H1 (cell line): ENCODE data around the gene SNRPD3. TPM values are rescaled to one million over a fixed set of nuclear protein-coding genes. Genes with fewer than 3 reads are reported as not detected.

Experiments used
- CTCF ChIA-PET: fragments of 300-600 bp; sonication (Branson Sonifier 250); formaldehyde crosslinking; loops from one replicate; lab custom pipeline; 2021; ENCODE audit not compliant: partially characterized antibody; lab: Charles Lee
- POLR2A ChIA-PET: fragments of 300-600 bp; sonication (Branson Sonifier 250); formaldehyde crosslinking; loops from one replicate; lab custom pipeline; 2021; ENCODE audit warnings: inconsistent platforms; ENCODE audit not compliant: partially characterized antibody; lab: Charles Lee
- DNase-seq, 2 experiments: peaks; one replicate each; pipeline versions ENCODE4 v3.0.0 to v3.0.0-alpha.2; 2010 to 2022; ENCODE audit warnings: low spot score in 2 of 2, low read depth in 1 of 2, mixed read lengths in 1 of 2
- FAIRE-seq: peaks from 2 replicates; lab custom pipeline; 2011; peaks lifted over from hg19 to GRCh38; lab: Jason Lieb, UNC
- H2AFZ ChIP-seq: 2 replicates; pipeline ENCODE4 v1.8.1; 2012; ENCODE audit warnings: low read length, inconsistent platforms
- H2AK5ac ChIP-seq: 2 replicates; pipeline ENCODE4 v1.6.1; 2013; ENCODE audit warnings: low read depth, low read length
- H2BK120ac ChIP-seq: replicated peaks from 2 replicates; pipeline ENCODE3; 2013; ENCODE audit warnings: low read depth, low read length, inconsistent platforms
- H2BK12ac ChIP-seq: 2 replicates; pipeline ENCODE4 v1.6.1; 2013; ENCODE audit warnings: low read depth, low read length
- H2BK15ac ChIP-seq: 2 replicates; pipeline ENCODE4 v1.6.1; 2013; ENCODE audit warnings: low read length
- H2BK20ac ChIP-seq: 2 replicates; pipeline ENCODE4 v1.6.1; 2013; ENCODE audit warnings: low read length
- H2BK5ac ChIP-seq: 2 replicates; pipeline ENCODE4 v1.6.1; 2013; ENCODE audit warnings: low read depth, low read length
- H3K14ac ChIP-seq: 2 replicates; pipeline ENCODE4 v1.6.1; 2013; ENCODE audit warnings: inconsistent platforms; ENCODE audit not compliant: insufficient read length
- H3K18ac ChIP-seq: 2 replicates; pipeline ENCODE4 v1.6.1; 2013; ENCODE audit warnings: low read length; ENCODE audit errors: extremely low read depth
- H3K23ac ChIP-seq: 2 replicates; pipeline ENCODE4 v1.6.1; 2013; ENCODE audit warnings: inconsistent platforms; ENCODE audit not compliant: insufficient read length
- H3K23me2 ChIP-seq: 2 replicates; pipeline ENCODE4 v1.6.1; 2013; ENCODE audit warnings: low read depth, low read length
- H3K27ac ChIP-seq: 2 replicates; pipeline ENCODE4 v1.6.1; 2011; ENCODE audit warnings: low read depth, low read length, inconsistent platforms
- H3K27me3 ChIP-seq, 4 experiments: replicated peaks in 1 of 4; 1 replicate in 1 of 4; 2 replicates in 3 of 4; pipeline versions ENCODE4 v1.6.1 to v1.8.1; 2011 to 2013; ENCODE audit warnings: low read length in 3 of 4, mild to moderate bottlenecking in 3 of 4, inconsistent platforms in 2 of 4, mixed read lengths in 2 of 4, moderate library complexity in 1 of 4; ENCODE audit not compliant: control insufficient read depth in 3 of 4, insufficient read depth in 3 of 4; ENCODE audit errors: extremely low read depth in 1 of 4
- H3K36me3 ChIP-seq, 4 experiments: 2 replicates each; pipeline versions ENCODE4 v1.6.1 to v1.8.1; 2011 to 2013; ENCODE audit warnings: mild to moderate bottlenecking in 4 of 4, low read length in 3 of 4, moderate library complexity in 2 of 4, control low read depth in 1 of 4, inconsistent platforms in 1 of 4; ENCODE audit not compliant: insufficient read depth in 4 of 4, control insufficient read depth in 2 of 4
- H3K4ac ChIP-seq: replicated peaks from 2 replicates; pipeline ENCODE3; 2013; ENCODE audit warnings: low read length, low read depth, mixed read lengths, inconsistent platforms; ENCODE audit not compliant: insufficient read length
- H3K4me1 ChIP-seq, 4 experiments: replicated peaks in 1 of 4; 1 replicate in 1 of 4; 2 replicates in 3 of 4; pipeline versions ENCODE4 v1.6.1 to v1.8.1; 2011 to 2013; ENCODE audit warnings: low read length in 3 of 4, inconsistent platforms in 2 of 4, mixed read lengths in 1 of 4; ENCODE audit not compliant: insufficient read depth in 4 of 4, control insufficient read depth in 3 of 4
- H3K4me2 ChIP-seq, 2 experiments: 2 replicates each; pipeline versions ENCODE4 v1.6.1 to v1.8.1; 2011 to 2013; ENCODE audit warnings: low read depth in 2 of 2, low read length in 2 of 2, control low read depth in 1 of 2, inconsistent platforms in 1 of 2, mild to moderate bottlenecking in 1 of 2; ENCODE audit not compliant: insufficient read depth in 1 of 2
- H3K4me3 ChIP-seq, 4 experiments: fragments of 200-600, 300-600 bp in 1 of 4; sonication (generic), shearing (Covaris generic), sonication (Bioruptor Twin) in 1 of 4; 2 replicates each; pipeline versions ENCODE4 v1.5.1 to v1.8.1; 2011 to 2016; ENCODE audit warnings: low read length in 4 of 4, low read depth in 3 of 4, control low read depth in 2 of 4, inconsistent platforms in 2 of 4, mild to moderate bottlenecking in 2 of 4, mixed read lengths in 1 of 4, moderate library complexity in 1 of 4; ENCODE audit not compliant: insufficient read depth in 2 of 4; ENCODE audit errors: extremely low read depth in 1 of 4
- H3K56ac ChIP-seq: replicated peaks from 2 replicates; pipeline ENCODE3; 2013; ENCODE audit warnings: low read depth, mild to moderate bottlenecking, mixed read lengths, low read length, inconsistent platforms; ENCODE audit not compliant: insufficient read length
- H3K79me1 ChIP-seq: 2 replicates; pipeline ENCODE4 v1.6.1; 2013; ENCODE audit warnings: low read depth, low read length, control low read depth
- H3K79me2 ChIP-seq, 2 experiments: 2 replicates each; pipeline versions ENCODE4 v1.6.1 to v1.8.1; 2012 to 2013; ENCODE audit warnings: low read length in 2 of 2, mild to moderate bottlenecking in 2 of 2, inconsistent platforms in 1 of 2; ENCODE audit not compliant: insufficient read depth in 2 of 2, control insufficient read depth in 1 of 2
- H3K9ac ChIP-seq, 4 experiments: replicated peaks in 1 of 4; 1 replicate in 1 of 4; 2 replicates in 3 of 4; pipeline versions ENCODE4 v1.6.1 to v1.8.1; 2011 to 2013; ENCODE audit warnings: low read depth in 3 of 4, low read length in 3 of 4, control low read depth in 2 of 4, mild to moderate bottlenecking in 2 of 4, moderate library complexity in 2 of 4, inconsistent platforms in 1 of 4; ENCODE audit errors: extremely low read depth in 1 of 4
- H3K9me3 ChIP-seq, 2 experiments: 2 replicates each; pipeline versions ENCODE4 v1.6.1 to v1.8.1; 2012 to 2013; ENCODE audit warnings: mild to moderate bottlenecking in 2 of 2, moderate library complexity in 2 of 2, control low read depth in 1 of 2, inconsistent platforms in 1 of 2, low read depth in 1 of 2, low read length in 1 of 2, mixed read lengths in 1 of 2; ENCODE audit not compliant: insufficient read depth in 2 of 2
- H4K20me1 ChIP-seq, 2 experiments: replicated peaks in 1 of 2; 2 replicates each; pipeline versions ENCODE3 to v1.8.1; 2011 to 2013; ENCODE audit warnings: inconsistent platforms in 2 of 2, low read length in 2 of 2, mild to moderate bottlenecking in 1 of 2; ENCODE audit not compliant: insufficient read depth in 2 of 2, control insufficient read depth in 1 of 2
- H4K5ac ChIP-seq: 2 replicates; pipeline ENCODE4 v1.6.1; 2013; ENCODE audit warnings: low read length, low read depth, mixed read lengths, inconsistent platforms; ENCODE audit not compliant: insufficient read length
- H4K8ac ChIP-seq: 2 replicates; pipeline ENCODE4 v1.8.0; 2013; ENCODE audit warnings: mild to moderate bottlenecking, moderate library complexity, low read length, inconsistent platforms; ENCODE audit not compliant: insufficient read depth; ENCODE audit errors: extremely low read depth
- H4K91ac ChIP-seq: replicated peaks from 2 replicates; pipeline ENCODE3; 2013; ENCODE audit warnings: low read length, mixed read lengths, inconsistent platforms; ENCODE audit not compliant: insufficient read length
- KDM1A ChIP-seq: fragments of 200-600, 300-600 bp; sonication (generic); IDR thresholded peaks from 2 replicates; pipeline ENCODE4 v1.7.1; 2016; ENCODE audit warnings: mild to moderate bottlenecking, low read length, borderline replicate concordance
- MAX ChIP-seq: IDR thresholded peaks from 2 replicates; pipeline ENCODE4 v1.6.1; 2012; ENCODE audit warnings: inconsistent platforms
- SUZ12 ChIP-seq: fragments of 200-600 bp; sonication (generic); IDR thresholded peaks from 2 replicates; pipeline ENCODE4 v1.6.1; 2012; ENCODE audit warnings: mild to moderate bottlenecking, inconsistent platforms, low read length, moderate library complexity, mixed read lengths
- TAF1 ChIP-seq: IDR thresholded peaks from 2 replicates; pipeline ENCODE4 v1.6.1; 2011; ENCODE audit warnings: mild to moderate bottlenecking, low read depth, low read length
- TCF12 ChIP-seq: IDR thresholded peaks from 2 replicates; pipeline ENCODE4 v1.6.1; 2011; ENCODE audit warnings: low read depth, mild to moderate bottlenecking, low read length
- WGBS, 2 experiments: shearing (Covaris generic) in 1 of 2; methylation state at CpG; one replicate each; pipeline versions ENCODE4 v1.1.6 to v1.1.7; 2013 to 2015; ENCODE audit warnings: low lambda C conversion rate in 2 of 2, mixed read lengths in 2 of 2, inconsistent platforms in 1 of 2, low coverage in 1 of 2, missing lambda C conversion rate in 1 of 2; ENCODE audit not compliant: insufficient replicate concordance in 2 of 2, insufficient coverage in 1 of 2, insufficient read length in 1 of 2; ENCODE audit errors: extremely low coverage in 1 of 2, missing lambda C conversion rate in 1 of 2; 5-methylcytosine and 5-hydroxymethylcytosine counted together
- polyA plus RNA-seq, 7 experiments: library from polyadenylated mRNA; depleted of rRNA in 3 of 7; stranded (reverse) in 5 of 7; unstranded in 2 of 7; fragments of >200 nt in 5 of 7; fragments of 200-250 nt in 2 of 7; gene quantifications; 1 replicate in 5 of 7; 2 replicates in 1 of 7; 4 replicates in 1 of 7; pipeline versions ENCODE4 v1.2.1 to v1.2.3, GENCODE V29; 2011 to 2013; ENCODE audit warnings: missing spikeins in 2 of 7, mixed read lengths in 2 of 7
- total RNA-seq: library from RNA; stranded (reverse); fragmentation: NEBNext Ultra II Directional; extraction: Animal tissue kit (Norgen Biotek cat#: 25700); gene quantifications from 2 replicates; pipeline ENCODE4 v1.2.1, GENCODE V29; 2021

The SNRPD3 gene
- total and polyA plus RNA-seq, 2 of the 8 experiments (the other 6 are each of a cell fraction or from before 2014, with no cell fraction given) = 200 to 455 TPM

GRCh38 chr22:24592058-24592850 is 36.5 kb downstream of the SNRPD3 start:
- Histone ChIP-seq H3K9me3 (no peaks in the 10 kb centered on the region), H2BK15ac (no peak overlapping the region), H4K5ac (peak overlapping the region; percentile 37), H3K9ac (peak overlapping the region in 3 of 4 experiments; percentile 38 to 80 (median 56); a peak in 3 of 7 replicates), H3K4me1 (peaks cover 0 to 25% (median 10%) of the 10 kb centered on the region in 4 experiments; a peak in 6 of 7 replicates), H3K4ac (peak overlapping the region; percentile 97), H2AFZ (0 out of 2 replicates have a peak overlapping the region, but pooled peaks have one; percentile 65), H2BK5ac (peak overlapping the region; percentile 69; the same call in 1 of the 2 replicates), H3K23me2 (peaks cover 2% of the 10 kb centered on the region; the same call in 1 of the 2 replicates), H3K18ac (no peak overlapping the region; the same call in 1 of the 2 replicates)
- POLR2A ChIA-PET = interaction anchor here (0.7 to 4.4 kb wide), 10 partner anchors 9 to 170 kb away, joined by 3 to 38 read pairs (median 4); partner anchors contain the start of genes GGT1 and GUCD1
- TF ChIP-seq MAX = 0 out of 2 replicates have a peak, but pooled peaks have one; percentile 22
- no peak for TF ChIP-seq KDM1A
- no peak for TF ChIP-seq TCF12
- no peak for TF ChIP-seq TAF1
- no peak for TF ChIP-seq SUZ12
- TF ChIP-seq, all 59 proteins: peak for 1
- H4K91ac ChIP-seq = peak overlapping the region; percentile 63
- no peak for FAIRE-seq
- H3K27ac ChIP-seq = no peak overlapping the region
- no peaks in the 10 kb centered on the region for H4K20me1 ChIP-seq
- H2BK120ac ChIP-seq = no peak overlapping the region
- CTCF ChIA-PET = interaction anchor here (1.1 kb wide), 1 partner anchor 10 kb away, joined by 3 read pairs; no protein-coding TSS in a partner anchor
- H3K4me3 ChIP-seq = peak overlapping the region; percentile 41 to 87 (median 60)
- H3K23ac ChIP-seq = no peak overlapping the region
- peak overlapping the region; percentile 76 for H4K8ac ChIP-seq
- H3K79me1 ChIP-seq = no peaks in the 10 kb centered on the region; the same call in 1 of the 2 replicates
- 50% methylated on average over 7 of the region's 33 CpGs; no CpG with 5 or more reads in 1 of the 2 experiments for WGBS, 2 experiments
- no peak overlapping the region; the same call in 1 of the 2 replicates for H2BK12ac ChIP-seq
- no peak overlapping the region for H3K14ac ChIP-seq
- peak overlapping the region; percentile 44 for H3K56ac ChIP-seq
- peak overlapping the region; percentile 57 to 95 for H3K4me2 ChIP-seq
- H2AK5ac ChIP-seq = peak overlapping the region; percentile 48; the same call in 1 of the 2 replicates
- H3K79me2 ChIP-seq = no peaks in the 10 kb centered on the region
- no peaks in the 10 kb centered on the region; a peak in 1 of 8 replicates for H3K36me3 ChIP-seq
- no peak overlapping the region for H2BK20ac ChIP-seq
- no peaks in the 10 kb centered on the region for H3K27me3 ChIP-seq
- DNase-seq = peak in 1 of 2 experiments; percentile 66
